ENCODE data around the gene CDH24.

The CDH24 gene

GRCh38 chr14:23058654-23059504 is 1.6 kb upstream of the CDH24 start:
- Mint-ChIP-seq H3K36me3 (ENCODE audit: low read depth) (peaks cover 36% of the 10 kb centered on the region), H3K27me3 (peaks cover 8% of the 10 kb centered on the region), H3K4me3 (no peak overlapping the region), H3K27ac (no peak overlapping the region), H3K4me1 (peaks cover 17% of the 10 kb centered on the region), H3K9me3 (no peaks in the 10 kb centered on the region)
- DNase-seq, result no peak
- no peak for ATAC-seq

GRCh38 chr14:23057757-23058653 is 685 bp upstream of the CDH24 start:
- Mint-ChIP-seq H3K36me3 (ENCODE audit: low read depth) (peaks cover 28% of the 10 kb centered on the region), H3K9me3 (no peaks in the 10 kb centered on the region), H3K27ac (no peak overlapping the region), H3K4me3 (peak overlapping the region; percentile 78), H3K27me3 (peaks cover 8% of the 10 kb centered on the region), H3K4me1 (peaks cover 17% of the 10 kb centered on the region)
- DNase-seq, result peak; percentile 92
- peak; percentile 75 for ATAC-seq

- H3K4me3 Mint-ChIP-seq, result peak overlapping the region; percentile 78
- peaks cover 17% of the 10 kb centered on the region for H3K4me1 Mint-ChIP-seq
- peaks cover 18% of the 10 kb centered on the region for H3K36me3 Mint-ChIP-seq (ENCODE audit: low read depth)
- H3K27ac Mint-ChIP-seq, result peak overlapping the region; percentile 76
- H3K27me3 Mint-ChIP-seq, result peaks cover 8% of the 10 kb centered on the region
- DNase-seq, result peak; percentile 75
- H3K9me3 Mint-ChIP-seq, result no peaks in the 10 kb centered on the region
- peak; percentile 72 for ATAC-seq
These were observed 970 bp downstream of the CDH24 start for GRCh38 chr14:23056145-23056955.

GRCh38 chr14:23055621-23056144 is 1.6 kb downstream of the CDH24 start:
- Mint-ChIP-seq H3K27me3 (peaks cover 8% of the 10 kb centered on the region), H3K9me3 (no peaks in the 10 kb centered on the region), H3K36me3 (ENCODE audit: low read depth) (peaks cover 14% of the 10 kb centered on the region), H3K4me3 (peak overlapping the region; percentile 78), H3K27ac (no peak overlapping the region), H3K4me1 (peaks cover 17% of the 10 kb centered on the region)
- no peak for ATAC-seq
- DNase-seq, result no peak

GRCh38 chr14:23055147-23055550 is 2.2 kb downstream of the CDH24 start:
- Mint-ChIP-seq H3K4me3 (no peak overlapping the region), H3K27me3 (peaks cover 8% of the 10 kb centered on the region), H3K27ac (no peak overlapping the region), H3K4me1 (peaks cover 17% of the 10 kb centered on the region), H3K9me3 (no peaks in the 10 kb centered on the region), H3K36me3 (ENCODE audit: low read depth) (peaks cover 9% of the 10 kb centered on the region)
- ATAC-seq (no peak), DNase-seq (no peak)

GRCh38 chr14:23054000-23054811 is 3.1 kb downstream of the CDH24 start:
- Mint-ChIP-seq H3K9me3 (no peaks in the 10 kb centered on the region), H3K4me3 (no peak overlapping the region), H3K27me3 (peaks cover 8% of the 10 kb centered on the region), H3K36me3 (ENCODE audit: low read depth) (peaks cover 4% of the 10 kb centered on the region), H3K27ac (no peak overlapping the region), H3K4me1 (peaks cover 17% of the 10 kb centered on the region)
- DNase-seq, result peak; percentile 52
- no peak for ATAC-seq

- no peak overlapping the region for H3K4me3 Mint-ChIP-seq
- H3K27me3 Mint-ChIP-seq, result peaks cover 8% of the 10 kb centered on the region
These were observed 3.9 kb downstream of the CDH24 start for GRCh38 chr14:23053426-23053825.

GRCh38 chr14:23052671-23053070 is 4.6 kb downstream of the CDH24 start:
- Mint-ChIP-seq H3K27ac (no peak overlapping the region), H3K27me3 (peaks cover 8% of the 10 kb centered on the region), H3K9me3 (no peaks in the 10 kb centered on the region), H3K4me1 (peaks cover 12% of the 10 kb centered on the region), H3K36me3 (ENCODE audit: low read depth) (no peaks in the 10 kb centered on the region), H3K4me3 (no peak overlapping the region)
- ATAC-seq (no peak), DNase-seq (no peak)

More at GRCh38 chr14:23053426-23053825, 3.9 kb downstream of the CDH24 start:
- Mint-ChIP-seq H3K36me3 (ENCODE audit: low read depth) (peaks cover 2% of the 10 kb centered on the region), H3K9me3 (no peaks in the 10 kb centered on the region), H3K27ac (no peak overlapping the region), H3K4me1 (peaks cover 17% of the 10 kb centered on the region)
- ATAC-seq, result no peak
- DNase-seq, result no peak

- no peak overlapping the region for H3K27ac Mint-ChIP-seq
- H3K4me3 Mint-ChIP-seq, result no peak overlapping the region
- no peak for ATAC-seq
- peaks cover 8% of the 10 kb centered on the region for H3K27me3 Mint-ChIP-seq
- no peaks in the 10 kb centered on the region for H3K36me3 Mint-ChIP-seq (ENCODE audit: low read depth)
- H3K4me1 Mint-ChIP-seq, result peaks cover 12% of the 10 kb centered on the region
- DNase-seq, result no peak
- no peaks in the 10 kb centered on the region for H3K9me3 Mint-ChIP-seq
These were observed 5.1 kb downstream of the CDH24 start for GRCh38 chr14:23052182-23052623.

- Mint-ChIP-seq H3K36me3 (ENCODE audit: low read depth) (no peaks in the 10 kb centered on the region), H3K27me3 (peaks cover 3% of the 10 kb centered on the region), H3K4me1 (peaks cover 7% of the 10 kb centered on the region), H3K27ac (no peak overlapping the region), H3K4me3 (no peak overlapping the region), H3K9me3 (no peaks in the 10 kb centered on the region)
- DNase-seq (no peak), ATAC-seq (no peak)
These were observed 5.9 kb downstream of the CDH24 start for GRCh38 chr14:23051141-23052057.

- no peak for ATAC-seq
- DNase-seq, result no peak
- H3K27ac Mint-ChIP-seq, result no peak overlapping the region
- no peaks in the 10 kb centered on the region for H3K27me3 Mint-ChIP-seq
- H3K4me1 Mint-ChIP-seq, result no peaks in the 10 kb centered on the region
- H3K36me3 Mint-ChIP-seq (ENCODE audit: low read depth), result no peaks in the 10 kb centered on the region
- no peaks in the 10 kb centered on the region for H3K9me3 Mint-ChIP-seq
- H3K4me3 Mint-ChIP-seq, result no peak overlapping the region
These were observed 8.3 kb downstream of the CDH24 start for GRCh38 chr14:23049011-23049410.

- H3K4me1 Mint-ChIP-seq, result no peaks in the 10 kb centered on the region
- H3K9me3 Mint-ChIP-seq, result no peaks in the 10 kb centered on the region
- DNase-seq, result no peak
- H3K27ac Mint-ChIP-seq, result no peak overlapping the region
- H3K36me3 Mint-ChIP-seq (ENCODE audit: low read depth), result no peaks in the 10 kb centered on the region
- H3K4me3 Mint-ChIP-seq, result no peak overlapping the region
- ATAC-seq, result no peak
- no peaks in the 10 kb centered on the region for H3K27me3 Mint-ChIP-seq
These were observed 9.3 kb downstream of the CDH24 start for GRCh38 chr14:23047751-23048693.
